Kasumi-1 (cell line): ENCODE results near the gene TRIM43B.
"Not testable (repeated sequence)": the region's sequence is repeated elsewhere in the genome, so short reads cannot be mapped to it uniquely, and the experiment has no call there.

ENCODE experiments used
- DNase-seq, 2 experiments: peaks; one replicate each; lab custom pipeline; 2025; lab: John Stamatoyannopoulos, UW

Gene TRIM43B

GRCh38 chr2:95484654-95485053, at the start of gene TRIM43B:
TRIM43B (minus strand) TSS chr2:95484754; CDS start chr2:95482714, 2,040 bp downstream.
- not testable (repeated sequence) for DNase-seq

GRCh38 chr2:95531254-95531771, 46.8 kb upstream of the TRIM43B start:
- no peak for DNase-seq

- DNase-seq: no peak
Measured at GRCh38 chr2:95530734-95531133, 46.2 kb upstream of the TRIM43B start.

GRCh38 chr2:95526360-95527341, 42.1 kb upstream of the TRIM43B start:
- no peak for DNase-seq

GRCh38 chr2:95525294-95526035, 40.9 kb upstream of the TRIM43B start:
- no peak for DNase-seq

- DNase-seq: no peak
Measured at GRCh38 chr2:95524195-95524594, 39.6 kb upstream of the TRIM43B start.

- DNase-seq: no peak
Measured at GRCh38 chr2:95514718-95515117, 30.2 kb upstream of the TRIM43B start.

- not testable (repeated sequence) for DNase-seq
Measured at GRCh38 chr2:95514226-95514625, 29.7 kb upstream of the TRIM43B start.

- DNase-seq: no peak
Measured at GRCh38 chr2:95509408-95509807, 24.9 kb upstream of the TRIM43B start.

GRCh38 chr2:95505222-95505621, 20.7 kb upstream of the TRIM43B start:
- no peak for DNase-seq

- DNase-seq: no peak
Measured at GRCh38 chr2:95500854-95501253, 16.3 kb upstream of the TRIM43B start.

GRCh38 chr2:95492076-95492475, 7.5 kb upstream of the TRIM43B start:
- DNase-seq: not testable (repeated sequence)

- DNase-seq: not testable (repeated sequence)
Measured at GRCh38 chr2:95475025-95475424, 9.5 kb downstream of the TRIM43B start.

- DNase-seq: not testable (repeated sequence)
Measured at GRCh38 chr2:95467984-95468383, 16.6 kb downstream of the TRIM43B start.

GRCh38 chr2:95466572-95466971, 18.0 kb downstream of the TRIM43B start:
- not testable (repeated sequence) for DNase-seq

GRCh38 chr2:95463292-95463691, 21.3 kb downstream of the TRIM43B start:
- DNase-seq: not testable (repeated sequence)

- DNase-seq: not testable (repeated sequence)
Measured at GRCh38 chr2:95445317-95445716, 39.2 kb downstream of the TRIM43B start.

GRCh38 chr2:95442474-95443099, 42.0 kb downstream of the TRIM43B start:
- DNase-seq: not testable (repeated sequence)

GRCh38 chr2:95435872-95436209, 48.7 kb downstream of the TRIM43B start:
- not testable (repeated sequence) for DNase-seq

- DNase-seq: not testable (repeated sequence)
Measured at GRCh38 chr2:95435162-95435871, 49.2 kb downstream of the TRIM43B start.

GRCh38 chr2:95434507-95435076, 50.0 kb downstream of the TRIM43B start:
- DNase-seq: not testable (repeated sequence)
